COLO668 (cell line): Measurements from ENCODE around the gene VPS18.
A peak's percentile ranks its signal among the peaks of the same experiment; 100 is the strongest.

Experiments used
- DNase-seq: peaks from one replicate; lab custom pipeline; 2025; ENCODE audit not compliant: unreplicated experiment; lab: John Stamatoyannopoulos, UW

VPS18 gene

DNA sequence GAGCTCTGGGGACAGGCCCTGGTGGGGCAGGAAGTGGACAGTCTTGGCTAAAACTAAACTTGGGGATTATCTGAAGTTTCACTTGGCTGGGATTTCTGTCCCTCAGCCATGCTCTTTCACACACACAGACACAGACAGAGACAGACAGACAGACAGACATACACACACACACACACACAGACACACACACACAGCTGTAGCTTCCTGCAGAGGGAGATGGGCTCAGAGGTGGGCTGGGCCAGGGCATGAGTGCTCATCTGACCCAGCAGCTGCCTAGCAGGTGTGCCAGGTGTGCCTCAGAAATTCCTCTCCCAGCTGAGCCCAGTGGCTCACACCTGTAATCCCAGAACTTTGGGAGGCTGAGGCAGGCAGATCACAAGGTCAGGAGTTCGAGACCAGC, 23.5 kb upstream of the VPS18 start:
- peak; percentile 63 for DNase-seq

DNA sequence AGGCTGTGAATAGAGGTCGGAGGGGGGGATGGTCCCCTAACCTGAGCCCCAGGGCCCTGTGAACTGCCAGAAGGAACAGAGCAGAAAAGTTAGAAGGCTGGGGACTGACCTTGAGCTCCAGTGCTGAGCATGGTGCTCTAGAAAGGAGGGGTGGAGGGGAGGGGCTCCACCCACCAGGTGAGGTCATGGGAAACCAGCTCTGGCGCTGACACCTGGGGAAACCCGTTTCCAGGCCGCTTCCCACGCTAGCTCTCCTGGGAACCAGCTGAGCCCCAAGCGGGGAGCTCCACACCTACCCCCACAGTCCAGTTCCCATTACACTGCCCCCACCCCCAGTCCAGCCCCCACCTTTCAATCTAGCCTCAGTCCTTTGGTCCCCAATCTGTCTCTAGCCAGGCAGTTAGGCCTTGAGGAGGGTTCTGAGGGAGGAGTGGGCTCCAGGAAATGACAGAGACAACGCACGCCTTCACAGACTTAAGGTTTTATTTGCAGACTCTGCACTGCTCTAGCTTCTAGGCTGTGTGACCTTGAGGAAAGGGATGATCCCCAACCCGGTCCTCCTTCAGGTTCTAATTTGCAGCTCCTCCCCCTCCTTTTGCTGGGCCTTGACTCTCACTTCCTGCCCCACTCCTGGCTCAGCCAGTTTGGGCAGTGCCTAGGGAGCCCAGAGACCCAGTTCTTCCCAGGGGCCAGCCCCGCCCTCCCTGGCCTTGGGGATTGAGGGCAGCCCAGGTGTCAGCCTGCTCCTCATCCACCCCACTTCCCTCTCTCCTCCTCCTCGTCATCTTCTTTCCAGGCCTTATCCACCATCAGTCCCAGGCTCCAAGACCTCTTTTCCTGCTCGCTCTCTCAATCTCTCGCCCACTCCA, 22.3 kb upstream of the VPS18 start:
- peak; percentile 81 for DNase-seq

DNA sequence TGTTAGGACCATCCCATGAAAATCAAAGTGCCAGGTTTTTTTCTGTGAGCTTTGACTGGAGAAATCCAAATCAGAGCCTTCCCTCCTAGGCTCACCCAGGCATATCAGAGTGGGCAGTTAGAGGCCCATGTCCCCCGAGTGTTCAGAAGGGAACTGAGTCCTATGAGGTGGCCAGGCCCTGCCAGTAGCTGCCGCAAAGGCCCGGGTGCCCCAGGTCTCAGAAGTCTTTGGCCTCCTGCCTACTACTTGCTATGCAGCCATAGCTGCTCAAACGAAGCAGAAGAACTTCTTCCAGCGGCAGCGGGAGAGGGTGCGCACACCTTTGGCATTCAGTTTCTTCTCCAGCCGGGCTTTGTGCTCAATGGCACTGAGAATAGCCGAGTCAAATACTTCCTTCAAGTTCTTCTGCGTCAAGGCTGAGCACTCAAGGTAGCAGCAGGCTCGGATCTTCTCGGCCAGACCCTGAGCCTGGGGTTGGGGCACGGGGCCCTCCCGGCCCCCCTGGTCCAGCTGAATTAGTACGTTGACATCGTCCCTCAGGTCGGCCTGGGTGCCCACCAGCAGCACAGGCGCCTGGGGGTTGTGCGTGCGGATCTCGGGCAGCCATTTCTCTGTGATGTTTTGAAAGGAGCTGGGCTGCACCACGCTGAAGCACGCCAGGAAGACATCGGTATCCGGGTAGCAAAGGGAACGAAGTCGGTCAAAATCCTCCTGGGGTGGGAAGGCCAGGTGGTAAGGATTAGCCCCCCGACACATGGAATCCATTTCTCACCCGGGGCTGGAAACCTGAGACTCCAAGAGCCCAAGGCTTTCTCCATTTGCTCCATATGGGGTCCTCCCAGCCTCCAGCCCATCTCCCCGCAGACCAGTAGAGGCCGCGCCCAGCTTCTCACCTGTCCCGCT, 21.2 kb upstream of the VPS18 start:
- no peak for DNase-seq

DNA sequence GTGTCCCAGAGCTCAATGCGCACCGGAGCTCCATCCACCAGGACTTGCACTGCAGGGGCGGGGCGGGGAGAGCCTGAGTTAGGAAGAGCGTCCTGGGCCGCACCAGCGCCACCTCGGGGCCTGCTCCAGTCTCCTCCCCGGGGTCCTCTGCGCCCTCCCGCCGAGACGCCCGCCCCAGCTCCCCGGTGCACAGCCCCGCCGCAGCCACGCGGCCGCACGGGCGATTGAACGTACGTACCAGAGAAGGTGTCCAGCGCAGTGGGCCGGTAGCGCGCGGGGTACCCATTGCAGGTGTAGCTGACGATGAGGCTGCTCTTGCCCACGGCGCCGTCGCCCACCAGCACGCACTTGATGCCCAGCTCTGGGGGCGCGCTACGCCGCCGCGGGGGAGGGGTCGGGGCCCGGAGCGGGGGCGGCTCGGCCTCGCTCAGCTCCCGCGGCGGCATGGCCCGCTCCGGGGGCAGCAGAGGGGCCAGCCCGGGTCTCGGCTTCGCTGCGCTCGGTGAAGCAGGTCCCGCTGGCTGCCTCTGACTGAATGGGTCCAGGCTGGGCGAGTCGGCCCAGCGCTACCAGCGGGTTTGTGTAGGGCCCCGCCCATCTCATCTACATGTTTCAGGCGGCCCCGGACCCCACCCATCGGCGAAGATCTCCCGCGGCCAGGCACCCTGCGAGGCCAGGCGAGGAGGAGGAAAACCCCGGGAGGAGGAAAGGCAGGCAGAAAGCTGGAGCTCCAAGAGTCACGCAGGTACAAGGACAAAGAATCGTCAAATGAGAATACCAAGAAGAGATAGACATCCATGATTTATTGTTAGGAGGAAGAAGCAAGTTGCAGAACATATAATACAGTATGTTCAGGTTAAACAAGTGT, 20.3 kb upstream of the VPS18 start, which contains the start of gene RHOV:
TSS of gene RHOV (minus strand) at position 541 of the 868 bp plus-strand sequence. CDS start at position 446, 95 bp downstream.
- peak; percentile 81 for DNase-seq

DNA sequence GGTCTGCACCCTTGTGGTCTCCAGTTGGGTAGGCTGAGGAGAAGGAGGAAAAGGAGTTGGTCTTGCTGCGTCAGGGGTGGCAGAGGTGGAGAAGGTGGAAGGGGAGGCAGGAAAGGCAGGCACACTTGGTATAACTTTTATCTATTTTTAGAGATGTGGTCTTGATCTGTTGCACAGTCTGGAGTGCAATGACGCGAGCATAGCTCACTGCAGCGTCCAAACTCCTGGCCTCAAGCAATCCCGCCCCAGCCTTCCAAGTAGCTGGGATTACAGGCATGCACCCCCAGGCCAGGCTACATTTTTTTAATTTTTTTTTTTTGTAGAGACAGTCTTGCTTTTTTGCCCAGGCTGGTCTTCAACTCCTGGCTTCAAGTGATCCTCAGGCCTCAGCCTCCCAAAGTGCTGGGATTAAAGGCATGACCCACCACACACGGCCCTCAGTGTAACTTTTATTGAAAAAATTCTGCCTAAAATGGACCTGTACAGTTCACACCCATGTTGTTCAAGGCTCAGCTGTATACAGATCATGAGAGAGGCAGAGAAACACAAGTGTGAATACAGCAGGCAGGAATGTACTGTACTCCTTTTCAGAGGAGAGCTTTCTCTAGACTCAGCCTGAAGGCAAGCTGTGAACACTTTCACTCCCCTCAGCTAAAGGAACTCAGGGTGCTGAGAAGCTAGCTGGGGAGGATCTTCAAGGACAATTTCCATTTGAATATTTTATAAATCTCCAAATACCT, 18.1 kb upstream of the VPS18 start:
- no peak for DNase-seq

DNA sequence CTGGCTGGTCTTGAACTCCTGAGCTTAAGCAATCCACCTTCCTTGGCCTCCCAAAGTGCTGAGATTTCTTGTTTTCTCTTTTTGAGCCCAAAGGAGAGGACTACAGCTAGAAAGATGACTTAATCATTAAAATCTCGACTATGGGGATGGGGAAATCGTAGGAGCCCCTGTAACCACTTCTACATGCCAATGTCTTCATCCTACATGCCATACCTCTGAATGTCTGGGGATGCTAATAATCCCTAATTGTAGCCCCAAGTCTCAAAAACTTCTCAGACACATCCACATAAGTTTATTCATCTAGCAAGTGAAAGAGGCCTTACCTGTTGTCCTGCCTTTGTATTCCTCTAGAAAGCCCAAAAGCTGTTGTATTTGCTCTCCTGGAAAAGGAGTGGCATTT, 16.6 kb upstream of the VPS18 start:
- DNase-seq, result no peak

DNA sequence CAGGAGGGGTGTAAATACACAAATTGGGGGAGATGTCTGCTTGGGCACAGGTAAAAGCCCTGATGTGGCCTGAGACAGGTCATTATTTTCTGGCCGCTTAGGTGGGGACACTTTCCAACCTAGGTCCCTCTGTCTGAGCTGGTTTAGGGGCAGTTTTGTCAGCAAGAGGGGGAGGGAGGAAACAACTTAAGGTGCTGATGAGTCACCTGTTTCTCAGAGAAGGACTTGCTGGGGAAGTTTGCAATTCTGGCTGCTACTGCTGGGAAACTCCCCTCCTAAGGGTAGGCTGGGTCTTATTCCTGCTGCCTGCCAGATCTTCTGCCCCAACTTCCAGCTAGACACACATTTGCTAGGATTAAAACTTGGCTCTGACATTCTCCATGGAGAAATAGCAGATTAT, 15.5 kb upstream of the VPS18 start:
- DNase-seq, result no peak

DNA sequence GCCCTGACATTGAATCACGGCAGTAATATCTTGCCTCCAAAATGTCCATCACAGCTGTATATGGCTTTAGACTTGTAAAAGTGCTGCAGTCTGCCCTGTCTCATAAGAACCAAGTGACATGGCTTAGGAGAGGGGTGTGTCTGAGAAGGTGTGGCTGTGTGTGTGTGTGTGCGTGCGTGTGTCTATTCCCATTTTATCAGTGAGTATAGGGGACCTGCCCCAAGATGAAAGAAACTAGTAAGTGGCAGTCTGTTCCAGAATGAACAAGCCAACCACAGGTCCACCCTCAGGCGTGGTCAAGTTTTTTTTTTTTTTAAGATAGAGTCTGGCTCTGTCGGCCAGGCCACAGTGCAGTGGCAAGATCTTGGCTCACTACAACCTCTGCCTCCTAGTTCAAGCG, 14.6 kb upstream of the VPS18 start:
- DNase-seq, result no peak

DNA sequence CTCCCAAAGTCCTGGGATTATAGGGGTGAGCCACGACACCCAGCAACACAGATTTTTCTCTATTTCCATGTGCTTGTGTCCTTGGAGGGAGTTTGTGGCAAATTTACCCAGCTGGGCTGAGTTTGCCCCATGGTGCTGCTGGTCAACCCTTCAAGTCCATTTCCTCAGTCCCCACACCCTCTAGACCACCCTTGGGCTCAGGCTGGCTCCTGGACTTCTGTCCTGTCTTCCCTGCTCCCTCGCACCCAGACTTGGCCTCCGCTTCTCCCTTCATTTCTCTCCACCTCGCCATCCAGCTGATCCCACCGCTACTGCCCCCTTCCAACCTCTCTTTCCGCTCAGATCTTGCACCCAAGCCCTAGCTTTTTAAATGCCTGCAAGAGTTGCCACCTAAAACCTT, 12.9 kb upstream of the VPS18 start:
- no peak for DNase-seq

DNA sequence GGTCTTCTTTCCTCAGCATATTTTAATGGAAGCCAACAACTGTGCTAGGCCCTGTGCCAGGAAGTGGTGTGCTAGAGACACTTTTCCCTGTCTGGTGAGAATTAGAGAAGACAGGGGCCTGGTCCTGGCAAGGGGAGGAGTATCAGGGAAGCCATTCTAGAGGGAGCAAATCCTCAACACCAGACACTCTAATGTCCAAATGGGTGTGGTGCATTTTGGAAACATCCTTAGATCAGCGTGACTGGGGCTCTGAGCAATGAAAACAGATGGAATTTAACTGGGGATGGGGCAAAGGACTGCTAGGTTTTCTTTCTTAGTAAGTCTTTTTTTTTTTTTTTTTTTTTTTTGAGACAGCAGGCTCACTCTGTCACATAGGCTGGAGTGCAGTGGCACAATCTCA, 7.7 kb upstream of the VPS18 start:
- DNase-seq, result no peak

DNA sequence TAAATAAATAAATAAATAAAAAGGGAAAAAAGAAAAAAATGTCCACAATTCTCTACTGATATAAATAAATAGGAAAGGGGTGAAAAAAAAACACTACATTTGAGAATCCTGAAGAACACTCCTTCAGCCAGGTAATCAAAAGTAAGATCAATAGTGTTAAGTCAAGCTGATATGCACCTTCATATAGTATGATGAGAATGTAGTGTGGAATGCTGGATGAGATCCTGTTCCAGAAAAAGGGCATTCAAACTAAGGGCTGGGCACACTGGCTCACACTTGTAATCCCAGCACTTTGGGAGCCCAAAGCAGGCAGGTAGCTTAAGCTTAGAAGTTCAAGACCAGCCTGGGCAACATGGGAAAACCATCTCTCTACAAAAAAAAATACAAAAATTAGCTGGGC, 5.1 kb upstream of the VPS18 start:
- no peak for DNase-seq

DNA sequence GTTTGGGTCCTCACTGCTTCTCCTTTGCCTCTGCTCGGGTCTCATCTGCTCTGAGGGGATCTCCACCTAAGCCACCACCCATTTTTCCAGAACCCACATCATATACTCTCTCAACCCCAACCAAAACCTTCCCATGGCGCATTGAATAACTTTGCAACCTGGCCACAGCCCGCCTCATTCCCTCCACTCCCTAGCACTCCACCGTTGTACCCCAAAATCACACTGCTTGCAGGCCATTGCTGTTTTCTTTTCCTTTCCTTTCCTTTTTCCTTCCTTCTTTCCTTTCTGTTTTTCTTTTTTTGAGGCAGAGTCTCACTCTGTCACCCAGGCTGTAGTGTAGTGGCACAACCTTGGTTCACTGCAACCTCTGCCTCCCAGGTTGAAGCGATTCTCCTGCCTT, 3.1 kb upstream of the VPS18 start:
- DNase-seq, result no peak

DNA sequence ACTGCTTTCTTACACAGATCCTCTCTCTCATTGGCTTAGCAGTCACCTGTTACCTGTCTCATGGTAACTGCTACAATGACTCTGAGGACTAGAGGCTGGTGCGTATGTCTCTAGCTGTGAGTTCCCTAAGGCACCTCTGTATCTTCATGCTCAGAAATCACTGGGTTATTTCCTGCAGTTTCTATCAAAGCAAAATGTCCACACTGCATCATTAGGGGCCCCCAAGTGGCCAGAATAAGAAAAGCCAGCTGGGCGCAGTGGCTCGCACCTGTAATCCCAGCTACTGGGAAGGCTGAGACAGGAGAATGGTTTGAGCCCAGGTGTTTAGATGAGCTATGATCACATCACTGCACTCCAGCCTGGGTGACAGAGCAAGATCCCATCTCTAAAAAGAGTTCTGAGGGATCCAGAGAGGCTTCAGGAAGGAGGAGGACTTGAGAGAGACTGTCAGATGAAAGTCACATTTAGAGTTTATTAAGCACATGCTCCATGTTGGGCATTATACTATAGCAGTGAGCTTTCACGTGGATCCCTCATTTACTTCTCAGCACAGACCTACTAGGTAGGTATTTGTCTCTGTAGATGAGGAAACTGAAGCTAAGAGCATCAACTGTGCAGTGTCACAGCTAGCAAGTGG, 2.3 kb upstream of the VPS18 start:
- DNase-seq, result peak; percentile 60

DNA sequence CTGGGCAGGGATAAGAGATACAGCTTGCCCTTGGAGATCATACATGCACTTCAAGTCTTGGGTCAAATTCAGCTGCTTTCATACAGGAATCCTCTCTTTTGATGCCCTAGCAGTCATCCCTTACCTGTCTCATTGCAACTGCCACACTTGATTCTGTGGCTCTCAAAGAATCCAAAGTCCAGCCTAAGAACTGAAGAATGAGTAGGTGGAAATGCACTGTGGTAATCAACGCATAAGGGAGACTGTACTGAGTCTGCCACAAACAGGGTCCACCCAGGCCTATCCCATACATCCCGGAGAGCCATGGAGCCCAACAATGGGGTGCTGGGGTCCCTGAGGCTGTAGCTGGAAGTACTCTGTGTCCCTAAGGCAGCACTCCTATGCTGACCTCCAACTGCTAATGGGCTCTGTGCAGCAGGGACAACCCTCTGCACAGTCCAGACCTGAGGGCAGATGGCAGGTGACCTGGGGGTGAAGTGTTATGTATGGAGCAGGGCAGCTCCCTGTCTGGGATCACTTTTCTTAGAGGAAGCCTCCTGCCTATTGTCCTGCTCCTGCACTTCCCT, 1.7 kb upstream of the VPS18 start:
- no peak for DNase-seq

DNA sequence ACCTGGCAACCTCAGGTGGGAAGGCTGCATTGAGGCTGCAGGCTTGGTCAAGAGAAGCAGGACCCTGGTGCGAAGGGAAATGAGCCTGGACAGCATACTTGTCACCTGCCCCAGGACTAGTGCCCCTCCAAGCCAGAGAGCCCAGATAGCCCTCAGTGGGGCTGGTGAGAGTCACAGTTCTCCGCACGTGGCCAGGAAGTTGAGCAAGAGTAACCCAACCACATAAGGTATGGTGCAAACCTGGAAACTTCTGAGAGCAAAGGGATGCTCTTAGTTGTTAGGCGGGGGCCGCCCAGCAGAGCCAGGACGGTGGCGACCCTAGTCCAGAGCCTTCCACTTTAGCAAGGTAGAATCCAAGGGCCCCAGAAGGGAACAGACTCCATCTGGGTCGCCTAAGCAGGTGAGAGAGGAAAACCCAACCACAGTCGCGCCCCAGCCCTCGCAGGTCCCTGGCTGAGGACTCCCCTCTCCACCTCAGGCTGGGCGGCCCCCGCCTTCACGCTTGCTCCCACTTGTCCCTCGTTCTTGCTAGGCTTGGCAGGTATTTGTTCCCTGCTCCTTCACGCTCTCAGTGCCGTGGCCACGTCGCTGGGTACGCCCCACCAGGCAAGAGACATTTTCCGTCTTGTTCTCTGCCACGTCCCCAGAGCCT, 1.1 kb upstream of the VPS18 start:
- no peak for DNase-seq

DNA sequence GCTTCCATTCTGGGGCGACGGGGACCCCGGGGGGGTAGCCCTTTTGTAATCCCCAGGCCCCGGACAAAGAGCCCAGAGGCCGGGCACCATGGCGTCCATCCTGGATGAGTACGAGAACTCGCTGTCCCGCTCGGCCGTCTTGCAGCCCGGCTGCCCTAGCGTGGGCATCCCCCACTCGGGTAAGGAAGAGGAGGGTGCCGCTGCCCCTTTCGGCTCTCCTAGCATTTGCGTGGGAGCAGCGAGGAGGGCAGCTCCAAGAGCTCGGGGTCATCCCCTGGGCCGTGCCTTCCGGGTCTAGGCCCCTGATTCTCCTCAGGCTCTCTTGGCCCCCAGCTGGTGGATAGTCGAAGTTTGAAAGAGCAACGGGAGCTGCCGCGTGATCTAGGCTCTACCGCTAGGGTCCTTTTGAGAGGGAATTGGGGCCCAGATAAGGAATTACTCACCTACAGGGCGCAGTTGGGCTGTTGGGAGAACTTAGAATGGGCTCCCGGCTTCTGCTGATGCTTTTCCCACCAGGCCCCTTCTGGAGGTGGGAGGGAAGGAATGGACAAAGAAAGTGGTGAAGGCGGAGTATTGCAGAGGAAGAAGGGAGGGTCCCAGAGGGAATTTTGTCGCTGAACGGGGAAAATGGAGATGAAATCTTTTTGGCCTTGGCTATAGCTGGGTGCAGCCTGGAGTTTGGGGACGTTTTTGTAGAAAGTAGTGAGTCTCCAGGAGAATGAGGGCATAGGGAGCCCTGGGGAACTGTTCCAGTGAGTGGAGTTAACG, 615 bp downstream of the VPS18 start:
- peak; percentile 64 for DNase-seq

DNA sequence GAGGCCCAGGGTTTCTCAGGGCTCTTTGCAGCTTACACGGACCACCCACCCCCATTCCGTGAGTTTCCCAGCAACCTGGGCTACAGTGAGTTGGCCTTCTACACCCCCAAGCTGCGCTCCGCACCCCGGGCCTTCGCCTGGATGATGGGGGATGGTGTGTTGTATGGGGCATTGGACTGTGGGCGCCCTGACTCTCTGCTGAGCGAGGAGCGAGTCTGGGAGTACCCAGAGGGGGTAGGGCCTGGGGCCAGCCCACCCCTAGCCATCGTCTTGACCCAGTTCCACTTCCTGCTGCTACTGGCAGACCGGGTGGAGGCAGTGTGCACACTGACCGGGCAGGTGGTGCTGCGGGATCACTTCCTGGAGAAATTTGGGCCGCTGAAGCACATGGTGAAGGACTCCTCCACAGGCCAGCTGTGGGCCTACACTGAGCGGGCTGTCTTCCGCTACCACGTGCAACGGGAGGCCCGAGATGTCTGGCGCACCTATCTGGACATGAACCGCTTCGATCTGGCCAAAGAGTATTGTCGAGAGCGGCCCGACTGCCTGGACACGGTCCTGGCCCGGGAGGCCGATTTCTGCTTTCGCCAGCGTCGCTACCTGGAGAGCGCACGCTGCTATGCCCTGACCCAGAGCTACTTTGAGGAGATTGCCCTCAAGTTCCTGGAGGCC, 5.4 kb downstream of the VPS18 start:
- no peak for DNase-seq
